GM23338 (cell line): ENCODE data around the gene PCBP4.

Experiments used
- CREB1 ChIP-seq: fragments of 250-450 bp; sonication (Bioruptor Pico); IDR thresholded peaks from 2 replicates; pipeline ENCODE4 v1.5.0; 2020; ENCODE audit warnings: low read depth, mild to moderate bottlenecking, moderate library complexity
- CTCF ChIP-seq, 2 experiments: fragments of 200-600 bp in 1 of 2; sonication (generic) in 1 of 2; conservative IDR thresholded peaks; 2 replicates each; pipeline versions ENCODE4 v1.5.1 to v1.6.1; 2016 to 2017; ENCODE audit warnings: antibody characterized with exemption in 2 of 2, low read depth in 2 of 2, mild to moderate bottlenecking in 2 of 2, moderate library complexity in 1 of 2
- EZH2 ChIP-seq: fragments of 200-600 bp; sonication (generic); IDR thresholded peaks from one replicate; pipeline ENCODE4 v1.8.0; 2017; ENCODE audit warnings: antibody characterized with exemption, mild to moderate bottlenecking, low read depth; ENCODE audit not compliant: unreplicated experiment
- EZH2phosphoT487 ChIP-seq: fragments of 200-600 bp; sonication (generic); IDR thresholded peaks from one replicate; pipeline ENCODE4 v1.8.1; 2018; ENCODE audit warnings: antibody characterized with exemption; ENCODE audit not compliant: unreplicated experiment
- POLR2AphosphoS5 ChIP-seq: IDR thresholded peaks from 2 replicates; pipeline ENCODE4 v1.6.1; 2016; ENCODE audit warnings: antibody characterized with exemption, low read depth
- REST ChIP-seq: IDR thresholded peaks from one replicate; pipeline ENCODE4 v1.6.1; 2018; ENCODE audit warnings: antibody characterized with exemption; ENCODE audit not compliant: unreplicated experiment

GRCh38 chr3:52004906-52005395 is 37.7 kb upstream of the PCBP4 start:
- TF ChIP-seq CTCF (conservative IDR thresholded peaks at IDR 0.05; ENCODE audit: low read depth in 2 of 2) (no peak), REST (no peak), EZH2 (no peak), POLR2AphosphoS5 (no peak), EZH2phosphoT487 (no peak), CREB1 (CRISPR knock-in tag) (no peak)
